ENCODE data around the gene RIMBP2.

- TF ChIP-seq CTCF (IDR thresholded peaks at IDR 0.05; ENCODE audit: low read length) (no peak), EZH2 (IDR thresholded peaks at IDR 0.05; ENCODE audit: borderline replicate concordance, low read length) (no peak)
Measured at GRCh38 chr12:130613131-130613530, 103.0 kb downstream of the RIMBP2 start.
